Fibroblast of gingiva (primary cell): ENCODE measurements around the gene STAB1.

Experiments used
- DNase-seq: peaks from one replicate; pipeline ENCODE4 v3.0.0-alpha.2; 2011; ENCODE audit warnings: low read depth

STAB1 gene

DNA sequence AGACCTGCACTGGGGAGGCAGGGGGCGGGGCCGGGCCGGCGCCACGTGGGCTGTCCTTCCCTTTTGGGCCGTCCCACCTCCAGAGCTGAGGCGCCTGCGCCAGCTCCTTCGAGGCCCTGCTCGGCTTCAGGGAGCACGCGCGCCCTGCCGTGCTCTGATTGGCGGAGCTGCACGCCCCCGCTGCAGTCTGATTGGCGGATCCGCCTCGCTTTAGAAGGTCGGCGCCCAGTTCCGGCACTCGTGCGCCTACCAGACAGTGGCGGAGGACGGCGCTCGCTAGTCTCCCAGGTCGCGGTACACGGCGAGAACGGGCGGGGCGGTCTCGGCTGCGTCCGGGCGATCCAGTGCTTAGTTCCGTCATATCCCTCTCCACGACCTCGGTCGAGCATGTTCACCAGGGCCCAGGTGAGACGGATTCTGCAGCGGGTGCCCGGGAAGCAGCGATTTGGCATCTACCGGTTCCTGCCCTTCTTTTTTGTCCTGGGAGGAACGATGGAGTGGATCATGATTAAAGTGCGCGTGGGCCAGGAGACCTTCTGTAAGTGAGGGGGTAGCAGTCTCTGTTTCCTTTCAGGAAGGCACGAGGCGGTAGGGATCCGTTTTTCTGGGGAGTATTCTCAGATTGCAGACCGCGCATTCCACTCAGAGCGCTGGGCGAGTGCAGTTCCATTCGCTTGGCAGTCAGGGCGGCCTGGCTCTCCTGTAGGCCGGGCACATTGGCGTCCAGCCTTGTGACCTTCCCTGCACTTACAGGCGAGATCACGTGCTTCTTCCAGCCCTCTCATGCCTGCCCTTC is 41.4 kb downstream of the STAB1 start, which contains the start of gene UQCC5:
Gene UQCC5 (plus strand): TSS at position 237 of the 796 bp plus-strand sequence. CDS start 151 bp downstream, at position 388.
- DNase-seq = peak; percentile 98

DNA sequence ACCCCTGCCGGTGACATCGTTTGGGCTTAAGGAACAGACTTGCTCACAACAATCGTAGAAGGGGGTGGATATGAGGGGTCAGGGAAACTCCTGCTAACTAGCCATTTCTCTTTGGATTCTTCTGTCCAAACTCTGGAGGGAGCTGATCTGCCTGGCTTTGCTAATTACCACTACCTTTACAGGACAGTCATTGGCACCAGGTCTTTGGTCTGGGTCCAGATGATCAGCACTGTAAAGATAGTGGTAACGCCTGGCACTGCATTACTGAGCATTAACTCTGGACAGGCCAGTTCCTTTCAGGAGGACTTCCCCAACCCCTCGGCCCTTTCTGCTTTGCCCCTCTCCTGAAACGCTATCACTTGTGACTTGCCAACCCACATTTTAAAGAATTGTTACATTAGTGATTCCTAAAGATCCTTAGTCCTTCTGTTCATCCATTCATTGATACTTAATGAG is 42.1 kb downstream of the STAB1 start:
- DNase-seq = no peak

DNA sequence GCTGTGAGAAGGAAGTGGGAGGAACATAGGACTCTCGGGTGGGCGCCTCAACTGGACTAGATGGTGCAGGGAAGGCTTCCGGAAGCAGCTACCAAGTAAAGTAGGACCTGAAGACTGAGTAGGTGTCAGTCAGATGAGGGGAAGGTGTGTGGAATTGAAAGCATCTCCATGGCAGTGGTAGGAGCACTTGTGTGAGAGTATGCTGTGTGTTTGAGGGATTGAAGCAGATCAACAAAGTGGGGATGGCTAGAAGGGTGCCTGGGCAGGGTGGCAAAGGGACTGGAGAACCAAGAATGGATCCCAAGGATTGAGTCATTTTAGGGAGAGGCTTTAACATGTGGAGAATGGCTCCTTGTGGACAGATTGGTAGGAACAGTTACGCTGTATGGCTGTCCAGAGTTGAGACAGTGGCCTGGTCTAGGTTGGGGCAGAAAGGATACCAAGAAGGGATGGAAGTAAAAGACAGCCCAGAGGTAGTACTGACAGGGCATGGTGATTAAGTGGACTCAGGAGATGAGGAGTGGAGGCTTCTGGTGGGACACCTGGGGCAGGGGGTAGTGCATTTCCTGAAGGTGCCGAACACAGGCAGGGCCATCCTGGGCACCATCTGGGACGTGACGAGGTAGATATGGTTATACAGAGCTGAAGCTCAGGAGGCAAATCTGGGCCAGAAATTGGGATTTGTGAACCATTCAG is 42.7 kb downstream of the STAB1 start:
- DNase-seq = no peak

- DNase-seq = no peak
Observed at GRCh38 chr3:52539010-52539653, 44.0 kb downstream of the STAB1 start.

DNA sequence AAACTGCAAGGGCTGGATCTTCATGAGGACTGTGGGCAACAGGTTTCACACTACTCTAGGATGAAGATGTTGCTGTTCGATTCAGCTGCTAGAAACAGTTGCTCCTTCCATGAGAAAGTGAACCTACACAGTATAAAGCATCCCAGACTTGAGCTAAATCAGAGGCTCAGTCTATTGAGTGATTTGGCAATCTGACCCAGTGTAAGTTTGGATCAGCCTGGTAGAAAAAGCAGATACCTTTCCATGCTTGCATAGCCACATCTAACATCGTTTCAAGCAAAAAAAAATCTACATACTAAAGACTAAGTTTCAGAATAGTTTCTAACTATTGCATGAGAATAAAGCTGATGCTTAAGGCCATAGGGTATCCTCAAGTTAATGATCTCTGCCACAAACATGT is 45.9 kb downstream of the STAB1 start:
- no peak for DNase-seq

- no peak for DNase-seq
Observed at GRCh38 chr3:52544937-52545336, 49.8 kb downstream of the STAB1 start.

DNA sequence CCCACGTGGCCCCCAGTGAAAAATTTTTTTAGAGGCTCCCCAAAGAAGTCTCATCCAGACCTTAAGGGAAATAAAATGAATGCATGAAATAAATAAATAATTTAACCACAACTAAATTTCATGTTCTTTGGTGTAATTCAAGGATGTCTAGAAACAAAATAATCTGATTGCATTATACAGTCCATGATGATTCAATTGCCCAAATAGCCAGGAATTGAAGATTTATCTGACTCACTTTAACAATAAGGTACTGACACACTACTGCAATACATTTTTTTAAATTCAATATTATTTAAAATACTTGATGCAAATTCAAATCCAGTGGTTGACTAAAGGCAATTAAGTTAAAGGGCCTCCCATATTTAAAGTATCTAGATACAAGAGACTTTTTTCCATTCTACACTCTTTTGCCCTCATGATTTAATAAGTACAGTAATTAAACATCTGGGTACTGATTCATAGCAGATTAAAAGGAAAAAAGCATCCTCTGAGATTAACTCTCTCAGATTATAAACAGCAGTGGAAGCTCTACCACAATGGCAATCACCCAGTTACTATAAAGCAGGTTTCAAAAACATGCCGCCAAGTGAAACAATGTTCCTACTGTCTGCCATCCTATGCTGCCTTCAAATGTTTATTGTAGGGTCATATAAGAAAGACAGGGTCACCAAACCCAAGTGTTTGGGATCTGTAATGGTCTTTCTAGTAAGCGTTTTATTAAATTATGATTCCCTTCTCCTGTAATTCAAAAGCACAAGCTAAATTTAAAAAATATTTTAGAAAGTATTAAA is 51.2 kb downstream of the STAB1 start:
- DNase-seq = no peak

DNA sequence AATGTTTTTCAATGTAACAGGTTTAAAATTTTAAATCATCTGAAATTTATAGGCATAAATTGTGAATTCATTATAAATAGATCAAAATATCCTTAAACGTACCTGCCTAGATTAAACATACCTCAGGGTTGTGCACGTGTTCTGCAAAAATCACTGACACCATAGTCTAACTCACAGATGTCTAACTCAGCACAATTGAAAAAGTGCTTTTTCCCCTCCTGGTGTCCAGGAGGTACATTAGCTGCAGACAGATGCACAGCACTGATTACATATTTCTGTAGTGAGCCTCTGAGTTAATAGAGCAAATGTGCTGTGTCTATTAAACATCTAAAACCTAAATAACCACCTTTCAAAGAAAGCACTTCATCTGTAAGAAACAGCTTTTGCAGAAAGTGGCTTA is 52.0 kb downstream of the STAB1 start:
- DNase-seq = no peak

DNA sequence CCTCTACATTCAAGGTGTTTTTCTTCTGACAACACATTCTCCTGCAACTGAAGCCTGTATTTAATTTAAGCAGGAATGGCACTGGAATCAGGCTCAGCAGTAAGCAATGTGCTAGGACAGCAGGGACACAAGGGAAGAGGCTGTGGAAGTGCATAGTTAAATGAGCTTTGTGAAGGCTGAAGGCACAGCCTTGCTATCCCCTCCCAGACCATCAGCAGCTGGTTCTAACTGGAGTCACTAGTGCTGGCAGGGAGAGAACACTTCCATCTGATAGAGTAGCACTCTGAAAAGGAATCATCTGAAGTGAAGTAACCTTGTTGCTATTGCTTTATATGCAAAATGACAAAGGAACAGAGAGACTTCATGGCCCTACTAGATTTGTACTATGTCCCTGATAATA is 56.0 kb downstream of the STAB1 start:
- DNase-seq = no peak

- DNase-seq = no peak
Observed at GRCh38 chr3:52552089-52552488, 57.0 kb downstream of the STAB1 start.

DNA sequence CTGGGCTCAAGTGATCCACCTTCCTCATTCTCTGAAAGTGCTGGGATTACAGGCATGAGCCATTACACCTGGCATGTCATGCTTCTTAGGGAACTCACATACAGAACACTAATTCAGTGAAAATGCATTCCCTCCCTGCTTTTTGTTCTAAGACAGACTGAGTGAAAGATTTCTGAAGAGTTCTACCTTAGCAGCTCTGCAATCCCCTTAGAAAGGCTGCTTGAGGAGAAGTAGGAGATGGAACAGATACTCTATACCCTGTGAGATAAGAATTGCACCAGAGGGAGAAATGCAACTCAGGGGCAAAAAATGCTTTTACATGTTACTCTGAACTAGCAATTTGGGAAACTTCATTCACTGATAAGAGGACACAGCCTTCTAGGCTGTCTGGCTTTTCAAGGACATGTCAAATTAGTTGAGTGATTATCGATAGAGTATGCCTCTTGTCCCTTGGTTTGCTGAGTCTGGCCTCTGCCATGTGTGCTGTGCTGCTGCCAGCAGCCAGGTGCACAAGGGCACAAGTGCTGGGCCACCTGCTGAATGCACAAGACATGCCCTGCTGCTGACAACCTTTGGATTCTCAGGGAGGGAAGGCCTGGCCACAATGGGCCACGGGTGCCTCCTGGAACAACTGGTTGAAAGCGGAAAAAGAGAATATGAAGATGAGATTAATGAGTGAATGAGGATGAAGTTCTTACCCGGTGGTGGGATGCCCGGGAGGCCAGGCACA is 59.1 kb downstream of the STAB1 start:
- DNase-seq = no peak

- DNase-seq = peak; percentile 49
Observed at GRCh38 chr3:52555056-52555455, 59.9 kb downstream of the STAB1 start.

DNA sequence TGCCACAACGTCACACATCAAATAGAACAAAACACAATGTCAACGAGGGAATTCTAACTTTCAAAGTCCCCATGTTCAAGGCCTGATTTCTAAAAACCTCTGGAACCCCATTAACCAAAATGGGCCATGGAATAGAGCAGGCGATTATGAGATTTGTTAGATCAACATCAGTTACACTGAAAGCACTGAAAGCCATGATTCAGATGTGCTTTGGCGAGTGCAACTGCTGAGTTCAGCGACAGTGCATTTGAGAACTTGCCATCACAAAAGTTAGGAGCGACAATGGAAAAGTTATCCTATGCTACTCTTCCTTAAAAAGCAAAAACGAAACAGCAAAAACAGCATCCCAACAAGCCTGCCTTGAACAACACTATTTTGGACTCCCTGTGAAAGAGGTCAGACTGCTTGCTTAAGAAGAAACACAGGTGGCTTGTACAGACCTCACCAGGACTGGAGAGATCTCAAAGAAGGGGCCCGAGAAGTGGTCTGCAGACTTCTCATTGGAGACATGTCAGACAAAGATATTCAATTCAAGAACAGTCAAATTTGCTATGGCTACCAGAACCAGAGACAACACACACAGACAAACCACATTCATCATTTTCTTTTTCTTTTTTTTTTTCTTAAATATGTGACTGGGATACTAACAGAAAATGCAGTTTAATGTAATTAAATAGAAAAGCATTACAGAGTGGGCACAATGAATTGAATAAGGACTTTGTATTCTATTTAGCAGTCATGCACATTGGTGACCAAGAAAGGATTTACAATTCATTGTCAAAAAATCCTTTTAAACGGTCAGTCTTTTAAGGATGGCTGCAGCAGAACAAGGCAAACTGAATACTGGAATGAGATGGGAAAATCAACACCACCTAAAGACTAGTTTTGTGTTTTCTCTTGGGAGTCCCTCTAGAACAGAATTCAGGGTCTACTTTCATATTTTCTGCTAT is 62.1 kb downstream of the STAB1 start:
- no peak for DNase-seq

DNA sequence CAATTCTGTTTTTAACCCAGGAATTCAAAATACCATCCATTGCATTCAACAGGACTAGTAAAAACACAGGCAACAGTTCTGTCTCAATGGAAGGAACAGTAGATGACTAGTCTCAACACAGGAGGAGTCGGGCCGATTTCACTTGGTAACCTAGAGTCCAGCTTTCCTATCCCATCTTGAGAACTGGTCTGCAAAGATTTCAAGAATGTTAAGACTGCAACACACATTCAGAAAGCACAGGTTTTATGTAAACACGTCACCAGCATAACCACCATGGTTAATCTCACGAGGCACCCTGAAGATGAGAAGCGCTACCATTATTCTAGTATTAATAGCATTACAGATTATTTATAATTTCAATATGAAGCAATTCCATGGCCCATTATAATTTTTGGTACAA is 63.3 kb downstream of the STAB1 start:
- no peak for DNase-seq

- no peak for DNase-seq
Observed at GRCh38 chr3:52561028-52561747, 66.0 kb downstream of the STAB1 start.

DNA sequence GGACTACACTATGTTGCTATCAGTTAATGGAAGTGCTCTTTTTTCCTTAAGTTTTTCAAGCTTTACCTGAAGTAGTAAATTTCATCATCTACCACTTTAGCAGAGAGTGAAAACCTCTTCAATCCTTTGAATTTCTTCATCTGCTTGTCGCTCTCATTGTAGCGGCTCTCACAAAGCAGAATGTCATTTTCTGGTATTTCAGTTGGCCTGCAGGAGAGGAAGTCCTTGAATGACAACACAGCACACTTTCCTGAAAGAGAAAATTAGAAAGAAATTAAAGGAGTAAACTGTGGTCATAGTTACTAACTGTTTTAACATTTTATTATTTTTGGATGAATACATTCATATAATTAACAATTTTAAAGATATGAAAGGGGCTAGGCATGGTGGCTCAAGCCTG is 68.8 kb downstream of the STAB1 start:
- no peak for DNase-seq

- no peak for DNase-seq
Observed at GRCh38 chr3:52568069-52568468, 72.9 kb downstream of the STAB1 start.

DNA sequence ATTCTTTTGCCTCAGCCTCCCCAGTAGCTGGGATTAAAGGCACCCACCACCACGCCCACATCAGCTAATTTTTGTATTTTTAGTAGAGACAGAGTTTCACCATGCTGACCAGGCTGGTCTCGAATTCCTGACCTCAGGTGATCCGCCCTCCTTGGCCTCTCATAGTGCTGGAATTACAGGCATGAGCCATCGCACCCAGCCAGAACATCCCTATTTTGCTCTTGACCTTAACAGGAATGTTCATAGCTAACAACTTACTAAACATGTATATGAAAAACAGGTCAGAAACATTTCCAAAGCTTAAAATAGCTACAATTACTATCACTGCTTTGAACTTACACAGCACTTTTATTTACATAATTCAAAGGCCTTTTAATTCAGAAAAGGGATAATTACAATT is 74.9 kb downstream of the STAB1 start:
- peak; percentile 9 for DNase-seq

- no peak for DNase-seq
Observed at GRCh38 chr3:52572221-52572620, 77.1 kb downstream of the STAB1 start.
